TTC549 (cell line): Measurements from ENCODE around the gene TMEM269.
"Not testable (repeated sequence)": the region's sequence is repeated elsewhere in the genome, so short reads cannot be mapped to it uniquely, and the experiment has no call there.

Experiments used
- FAIRE-seq: peaks from 2 replicates; lab custom pipeline; 2012; peaks lifted over from hg19 to GRCh38; lab: Jason Lieb, UNC

The TMEM269 gene

DNA sequence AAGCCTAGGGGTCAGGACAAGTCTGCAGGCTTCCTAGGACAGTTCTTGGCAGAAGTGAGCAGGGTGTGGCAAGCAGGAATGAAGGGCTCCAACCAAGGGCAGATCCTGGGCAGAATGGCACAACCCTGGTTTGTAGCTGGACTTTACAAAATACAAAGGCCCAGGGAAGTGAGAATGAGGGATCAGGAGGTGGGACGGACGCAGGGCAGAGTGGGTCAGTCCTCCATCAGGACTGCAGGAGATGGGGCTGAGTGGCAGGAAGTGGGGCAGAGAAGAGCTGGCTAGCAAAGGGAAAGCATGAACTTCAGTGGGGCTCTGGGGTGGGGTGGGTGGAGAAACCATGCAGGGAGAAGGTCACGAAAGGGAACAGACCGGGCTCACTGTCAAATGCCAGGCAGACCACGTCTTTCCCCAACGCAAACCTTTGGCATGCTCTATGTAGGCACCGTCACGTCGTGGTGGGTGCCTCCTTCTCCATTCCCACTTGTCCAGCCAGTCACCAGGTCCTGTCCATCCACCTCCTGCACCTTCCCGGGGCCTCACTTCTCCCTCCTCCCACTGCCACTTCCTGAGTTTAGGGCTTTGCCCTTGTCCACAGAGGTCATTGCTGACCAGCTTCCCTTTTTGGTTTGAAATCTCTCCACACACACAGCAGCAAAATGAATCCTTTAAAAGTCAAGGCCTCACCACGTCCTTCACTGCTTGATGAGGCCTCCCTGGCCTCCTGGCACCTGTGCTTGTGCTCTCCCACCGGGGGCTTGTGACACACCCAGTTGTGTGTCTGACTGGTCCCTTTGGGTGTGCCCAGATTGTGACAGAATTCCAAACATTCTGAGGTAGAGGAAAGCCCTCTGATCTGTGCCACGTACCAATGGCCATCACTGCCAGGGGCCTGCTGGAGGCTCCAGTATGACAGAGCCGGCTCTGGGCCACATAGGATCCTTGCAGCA lies 36.1 kb upstream of the TMEM269 start:
- FAIRE-seq: no peak

DNA sequence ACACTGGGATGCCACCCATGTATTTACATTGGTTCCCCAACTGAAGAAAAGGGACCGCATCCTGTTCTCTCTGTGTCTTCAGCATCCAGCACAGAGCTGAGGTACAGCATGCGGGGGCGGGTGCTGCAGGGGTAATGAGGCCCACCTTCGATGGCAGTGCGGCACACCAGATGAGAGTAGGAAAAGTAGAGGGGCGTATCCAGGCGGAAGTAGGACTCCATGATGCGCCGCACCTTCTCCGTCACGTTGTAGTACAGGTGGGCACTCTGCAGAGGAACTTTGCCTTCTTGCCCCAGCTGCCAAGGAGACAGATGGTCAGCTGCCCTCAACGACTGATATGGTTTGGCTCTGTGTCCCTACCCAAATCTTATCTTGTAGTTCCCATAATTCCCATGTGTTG lies 34.8 kb upstream of the TMEM269 start:
- FAIRE-seq: no peak

DNA sequence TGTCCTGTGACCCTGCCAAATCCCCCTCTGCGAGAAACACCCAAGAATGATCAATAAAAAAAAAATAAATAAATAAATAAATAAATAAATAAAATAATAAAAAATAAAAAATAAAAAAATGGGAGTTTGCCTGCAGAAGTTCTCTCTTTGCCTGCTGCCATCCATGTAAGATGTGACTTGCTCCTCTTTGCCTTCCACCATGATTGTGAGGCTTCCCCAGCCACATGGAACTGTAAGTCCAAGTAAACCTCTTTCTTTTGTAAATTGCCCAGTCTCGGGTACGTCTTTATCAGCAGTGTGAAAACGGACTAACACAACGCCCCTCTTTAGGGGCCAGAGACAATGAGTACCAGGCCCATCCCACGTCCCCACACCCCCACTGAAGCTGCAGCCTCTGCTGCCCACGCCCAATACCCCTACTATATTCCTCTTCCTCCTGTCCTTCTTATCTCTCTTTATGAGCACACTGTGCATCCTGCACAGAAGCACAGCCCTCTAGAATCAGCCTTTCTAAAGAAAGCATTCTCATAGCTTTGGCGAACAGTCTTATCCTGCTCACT lies 33.2 kb upstream of the TMEM269 start:
- not testable (repeated sequence) for FAIRE-seq

DNA sequence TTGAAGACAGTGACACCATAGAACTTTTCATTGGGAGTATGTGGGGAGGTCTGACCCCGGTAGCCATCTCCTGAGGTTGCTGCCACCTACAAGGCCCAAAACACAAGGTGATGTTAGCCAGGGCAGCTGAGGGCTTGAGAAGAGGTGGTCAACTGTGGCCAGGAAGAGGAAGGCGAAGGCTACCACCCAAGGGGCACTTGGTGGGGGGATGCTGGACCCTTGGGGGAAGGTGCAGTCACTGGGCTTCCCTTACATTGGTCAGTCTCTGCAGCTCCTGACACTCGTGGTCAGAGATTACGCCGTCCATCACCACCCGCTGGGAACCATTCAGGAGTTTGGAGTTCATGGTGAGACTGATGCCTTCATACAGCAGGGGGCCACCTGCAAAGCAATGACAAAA lies 32.5 kb upstream of the TMEM269 start:
- FAIRE-seq: no peak

DNA sequence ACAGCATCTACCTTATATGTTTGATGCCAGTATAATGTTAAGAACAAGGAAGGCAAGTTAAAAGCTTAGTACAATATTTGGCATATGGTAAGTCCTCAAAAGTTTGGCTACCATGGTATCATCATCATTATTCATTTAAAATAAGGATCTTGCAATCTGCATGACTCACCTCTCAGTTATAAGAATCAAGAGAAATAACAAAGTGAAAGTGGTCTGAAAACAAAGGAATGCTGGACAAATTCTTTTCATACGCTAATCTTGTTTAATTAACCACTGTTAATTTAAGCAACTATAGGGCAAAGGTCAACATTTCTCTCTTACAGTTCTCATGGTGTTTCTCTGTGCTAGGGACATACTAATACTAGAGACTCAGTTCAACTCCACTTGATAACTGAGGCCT lies 31.7 kb upstream of the TMEM269 start:
- no peak for FAIRE-seq

DNA sequence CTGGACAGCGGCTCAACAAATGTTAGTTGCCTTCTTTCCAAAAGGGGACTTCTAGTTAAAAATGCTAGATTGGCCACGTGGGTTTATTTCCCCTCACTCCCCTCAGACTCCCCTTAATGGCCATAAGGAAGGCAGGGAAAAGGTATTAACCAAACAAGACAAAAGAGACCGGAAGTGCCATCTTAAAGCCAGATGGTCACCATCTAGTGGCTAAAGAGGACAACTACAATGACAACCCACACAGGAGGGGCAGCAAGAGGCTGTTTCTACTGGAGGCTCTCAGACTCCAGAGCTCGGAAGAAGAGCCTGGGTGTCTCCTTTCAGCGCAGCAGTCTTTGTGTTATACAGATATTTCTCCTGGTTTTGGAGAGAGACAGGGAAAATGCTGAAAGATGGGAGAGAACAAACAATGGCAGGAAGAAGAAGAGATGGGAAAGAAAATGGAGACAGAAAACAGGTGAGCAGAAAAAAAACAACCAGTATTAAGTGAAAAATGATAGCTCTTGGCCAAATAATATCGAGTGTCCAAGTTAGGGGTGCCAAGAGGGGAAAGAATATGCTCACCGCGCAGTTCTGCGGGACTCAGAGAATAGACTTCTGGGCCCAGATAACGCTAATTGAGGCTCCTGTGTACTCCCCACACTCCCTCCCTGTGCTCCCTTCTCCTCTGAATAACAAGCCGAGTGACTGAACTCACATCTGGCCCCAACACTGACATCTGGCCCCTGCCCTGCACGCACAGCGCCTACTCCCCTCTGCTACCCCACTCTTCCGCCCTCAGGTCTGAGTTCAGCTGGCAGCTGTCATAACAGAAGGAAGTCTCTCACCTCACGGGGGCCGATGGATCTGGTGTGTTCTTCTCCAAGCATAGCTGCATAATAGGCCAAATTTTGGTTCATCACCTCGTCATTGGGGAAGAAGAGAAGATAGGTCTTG lies 27.6 kb upstream of the TMEM269 start:
- FAIRE-seq: peak; percentile 56

DNA sequence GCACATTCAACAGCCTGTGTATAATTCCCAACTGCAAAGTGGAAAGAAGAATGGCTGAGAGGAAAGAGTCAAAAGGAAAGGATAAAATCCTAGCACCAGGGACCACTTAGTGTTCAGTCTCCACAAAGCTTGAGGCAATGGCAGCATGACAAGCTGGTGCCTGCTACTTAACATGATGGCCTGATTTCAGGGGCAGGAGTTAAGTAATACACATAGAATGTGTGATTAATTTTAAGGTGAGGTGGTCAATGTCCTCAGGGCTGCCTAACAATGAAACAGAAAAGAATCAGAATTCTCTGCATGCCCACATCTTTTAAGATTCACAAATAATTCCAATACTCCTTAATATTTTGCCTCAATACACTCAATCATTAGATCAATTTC lies 26.9 kb upstream of the TMEM269 start:
- no peak for FAIRE-seq

DNA sequence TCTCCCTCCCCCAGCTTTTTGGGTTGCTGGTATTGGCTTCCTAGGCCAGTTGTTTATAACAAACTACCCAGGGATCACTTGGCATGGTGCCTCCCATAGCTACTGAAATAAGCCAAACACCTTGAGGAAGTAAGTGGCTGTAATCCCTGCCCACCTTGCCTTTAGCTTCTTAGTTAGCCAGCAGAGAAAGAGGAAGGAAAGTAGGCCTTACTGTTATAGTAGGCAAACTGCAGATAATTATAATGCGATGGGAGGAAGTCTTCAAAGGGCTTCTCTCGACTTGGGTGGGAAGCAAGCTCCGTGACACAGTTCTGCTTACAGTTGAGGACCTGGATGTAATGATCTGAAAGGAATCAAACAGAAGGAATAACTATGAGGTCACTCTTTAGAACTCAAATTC lies 26.1 kb upstream of the TMEM269 start:
- no peak for FAIRE-seq

DNA sequence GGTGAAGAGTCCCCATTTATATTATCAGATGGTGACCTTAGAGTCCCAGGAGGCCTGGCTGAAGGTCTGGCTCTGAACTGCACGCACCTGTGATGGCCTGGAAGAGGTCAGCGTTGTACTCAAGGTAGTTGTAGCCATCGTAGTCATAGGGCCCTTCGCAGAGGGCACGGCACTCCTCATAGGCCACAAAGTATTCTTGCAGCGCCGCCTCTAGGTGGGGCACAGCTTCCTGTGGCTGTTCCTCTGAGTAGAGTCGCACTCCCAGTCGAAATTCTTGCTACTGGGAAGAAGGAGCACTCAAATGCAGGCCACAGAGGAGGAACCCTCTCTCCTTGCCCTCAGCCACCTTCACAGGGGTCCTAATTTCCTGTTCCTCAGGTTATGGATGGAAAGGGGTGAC lies 25.7 kb upstream of the TMEM269 start:
- FAIRE-seq: no peak

DNA sequence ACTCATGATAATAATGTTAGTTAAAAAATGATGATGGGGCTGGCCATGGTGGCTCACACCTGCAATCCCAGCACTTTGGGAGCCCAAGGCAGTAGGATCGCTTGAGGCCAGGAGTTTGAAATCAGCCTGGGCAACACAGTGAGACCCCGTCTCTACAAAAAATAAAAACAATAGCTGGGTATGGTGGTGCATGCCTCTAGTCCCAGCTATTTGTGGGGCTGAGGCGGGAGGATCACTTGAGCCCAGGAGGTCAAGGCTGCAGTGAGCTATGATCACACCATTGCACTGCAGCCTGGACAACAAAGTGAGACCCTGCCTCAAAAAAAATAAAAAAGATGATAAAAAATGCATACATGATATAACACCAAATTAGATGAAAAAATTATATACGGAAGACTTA lies 23.2 kb upstream of the TMEM269 start:
- FAIRE-seq: no peak

DNA sequence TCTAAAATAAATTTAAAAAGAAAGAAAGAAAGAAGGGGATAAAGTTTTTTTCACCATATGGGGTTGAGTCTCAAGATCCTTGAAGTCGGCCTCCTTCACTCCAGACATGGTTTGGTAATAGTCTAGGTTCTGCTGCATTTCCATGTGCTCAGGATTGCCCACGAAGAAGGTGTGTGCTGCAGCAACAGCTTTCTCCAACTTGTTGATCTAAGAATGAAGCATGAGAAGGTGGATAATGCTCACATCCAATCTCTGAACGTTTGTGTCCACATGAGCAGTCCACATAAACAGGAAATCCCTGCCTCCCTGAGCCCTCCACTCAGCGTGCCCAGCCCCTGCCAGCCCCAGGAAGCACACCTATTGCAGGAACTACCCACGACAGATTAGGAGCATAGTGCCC lies 22.5 kb upstream of the TMEM269 start:
- FAIRE-seq: no peak

DNA sequence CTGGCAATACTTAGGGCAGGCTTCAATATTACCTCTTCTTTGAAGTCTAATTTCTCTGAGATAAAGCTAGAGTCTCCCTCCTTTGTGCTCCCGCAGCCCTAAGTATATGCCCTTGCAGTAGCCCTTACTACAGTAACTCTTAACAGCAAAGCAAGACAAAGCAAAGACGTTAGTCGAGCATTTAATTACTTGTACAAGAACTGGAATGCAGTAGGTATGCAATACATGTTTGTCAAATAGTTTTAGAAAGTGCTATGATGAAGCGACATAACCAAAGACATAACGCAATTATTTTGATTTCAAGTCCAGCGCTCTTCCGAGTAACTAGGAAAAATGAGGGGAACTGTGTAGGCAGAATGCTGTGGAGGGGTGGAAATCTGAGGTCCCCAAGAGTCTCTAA lies 19.5 kb upstream of the TMEM269 start:
- no peak for FAIRE-seq

DNA sequence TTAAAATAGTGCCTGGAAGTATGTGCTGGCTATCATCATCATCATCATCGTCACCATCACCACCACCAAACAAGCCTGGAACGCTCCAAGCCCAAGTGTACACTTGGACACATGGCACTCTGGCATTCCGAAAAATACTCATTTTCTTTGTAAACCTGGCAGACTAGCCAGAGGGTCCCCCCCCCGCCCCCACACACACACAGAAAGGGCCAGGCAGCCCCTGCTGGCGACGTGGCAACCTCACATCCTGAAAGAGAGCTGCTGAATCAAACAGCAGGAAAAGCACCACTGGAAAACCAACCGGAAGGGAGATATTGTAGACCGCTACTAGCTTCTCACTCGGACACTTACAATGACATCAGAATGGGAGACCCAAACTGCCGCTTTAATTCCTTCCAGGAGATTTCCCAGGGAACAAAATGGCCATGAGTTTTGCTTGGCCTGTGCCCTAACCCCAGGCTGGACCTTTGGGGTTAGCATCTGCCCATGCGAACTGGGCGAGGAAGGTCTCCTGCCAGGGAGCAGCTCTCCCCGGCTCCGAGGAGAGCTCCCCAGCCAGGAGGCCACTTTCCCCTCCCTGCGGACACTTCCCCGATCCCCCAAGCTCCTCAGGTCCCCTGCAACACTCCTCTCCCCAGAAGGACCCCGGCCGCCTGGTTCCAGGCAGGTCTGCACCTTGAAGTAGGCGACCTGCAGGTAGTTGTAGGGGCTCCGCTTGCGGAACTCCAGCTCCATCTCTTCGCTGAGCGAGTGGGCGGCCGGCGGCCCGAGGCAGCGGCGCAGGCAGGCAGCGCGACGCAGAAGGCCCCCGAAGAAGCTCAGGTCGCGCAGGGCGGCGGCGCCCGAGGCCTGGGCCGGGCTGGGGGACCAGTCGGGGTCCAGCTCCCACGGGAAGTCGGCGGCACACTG lies 18.7 kb upstream of the TMEM269 start:
- FAIRE-seq: no peak

DNA sequence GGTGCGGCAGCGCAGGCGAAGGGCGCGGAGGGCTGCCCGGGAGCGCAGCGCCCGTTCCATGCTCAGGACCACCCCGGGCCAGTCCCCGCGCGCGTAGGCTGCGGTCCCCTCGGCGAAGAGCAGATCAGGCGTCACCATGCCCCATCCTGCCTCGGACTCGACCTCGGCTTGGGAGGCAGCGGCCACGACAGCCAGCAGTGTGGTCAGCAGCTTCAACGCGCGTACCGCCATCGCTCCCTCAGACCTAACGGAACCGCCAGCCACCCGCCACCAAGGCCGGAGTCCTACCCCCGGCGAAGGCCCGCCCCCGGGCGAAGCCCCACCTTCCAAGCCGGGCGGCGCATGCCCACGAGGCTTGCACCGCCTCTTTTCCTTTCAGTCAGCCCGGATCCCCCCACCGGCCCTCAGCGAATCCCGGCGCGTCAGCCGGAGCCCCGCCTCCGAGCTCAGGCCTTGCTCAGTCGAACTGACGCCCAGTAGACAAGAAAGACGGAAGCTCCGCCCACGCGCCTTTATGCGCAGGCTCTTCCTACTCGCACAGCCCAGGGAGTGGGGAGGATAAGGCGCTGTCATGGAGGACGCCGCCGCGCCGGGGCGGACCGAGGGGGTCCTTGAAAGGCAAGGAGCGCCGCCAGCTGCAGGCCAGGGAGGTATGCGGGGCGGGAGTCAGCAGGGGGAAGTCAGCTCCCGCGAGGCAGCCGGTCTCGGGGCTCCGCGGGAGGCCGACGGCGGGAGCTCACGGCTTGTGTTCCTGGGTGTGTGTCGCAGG lies 17.9 kb upstream of the TMEM269 start, which contains the start of the genes C1orf50 and P3H1:
Gene C1orf50 (plus strand): TSS at position 509 of the 769 bp plus-strand sequence. CDS start 63 bp downstream, at position 572.
Gene P3H1 (minus strand): TSS at position 288 of the 769 bp plus-strand sequence. CDS start 57 bp downstream, at position 231.
- peak; percentile 77 for FAIRE-seq

DNA sequence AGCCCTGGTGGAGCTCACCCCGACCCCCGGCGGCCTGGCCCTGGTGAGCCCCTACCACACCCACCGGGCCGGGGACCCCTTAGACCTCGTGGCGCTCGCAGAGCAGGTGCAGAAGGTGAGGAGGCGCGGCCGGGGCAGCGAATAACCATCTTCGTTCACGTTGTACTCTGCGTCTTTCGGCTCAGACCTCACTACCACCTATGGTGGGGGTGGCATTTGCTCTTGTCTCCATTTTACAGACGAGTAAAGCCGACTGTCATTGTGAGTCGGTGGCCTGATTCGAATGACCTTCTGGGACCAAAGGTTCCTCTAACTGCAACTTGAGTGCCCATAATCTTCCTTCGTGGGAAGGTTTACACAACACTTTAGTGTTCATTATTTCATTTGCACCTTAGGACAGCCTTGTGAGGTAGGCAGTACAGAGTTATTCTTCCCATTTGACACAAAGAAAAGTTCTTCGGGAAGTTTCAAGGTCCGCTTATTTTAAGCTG lies 17.2 kb upstream of the TMEM269 start:
- no peak for FAIRE-seq

DNA sequence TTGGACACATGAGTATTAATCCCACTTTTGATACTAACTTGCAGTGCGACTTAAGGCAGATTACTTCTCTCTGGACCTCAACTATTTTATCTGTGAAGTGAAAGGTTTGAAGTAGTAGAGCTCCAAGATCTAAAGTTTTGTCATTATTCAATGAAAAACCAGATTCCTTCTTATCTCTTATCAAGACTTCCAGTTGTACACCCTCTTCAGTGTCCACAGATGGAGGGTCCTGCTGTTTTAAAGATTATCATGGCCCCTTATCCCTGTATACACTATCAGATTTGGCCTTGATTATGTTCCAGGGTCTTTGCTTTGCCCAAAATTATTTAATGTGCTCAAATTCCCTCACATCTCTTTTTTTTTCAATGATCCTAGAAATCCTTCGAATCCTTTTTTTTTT lies 16.6 kb upstream of the TMEM269 start:
- FAIRE-seq: no peak

DNA sequence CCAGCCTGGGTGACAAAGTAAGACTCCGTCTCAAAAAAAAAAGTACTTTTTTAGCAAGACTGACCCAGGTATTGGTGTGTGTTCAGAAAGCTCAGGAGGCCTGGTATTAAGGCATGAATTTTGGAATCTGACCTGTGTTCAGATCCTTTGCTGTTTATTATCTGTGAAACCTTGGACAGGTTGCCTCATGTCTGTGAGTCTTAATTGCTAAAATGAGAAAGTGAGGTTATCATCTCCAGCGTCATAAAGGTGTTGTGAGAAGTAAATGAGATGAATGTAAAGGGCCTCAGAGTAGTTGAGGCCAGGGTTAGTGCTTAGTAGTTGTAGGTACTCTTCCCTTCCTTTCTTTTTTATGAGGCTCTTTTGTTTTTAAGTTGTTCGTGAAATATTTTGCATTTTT lies 15.0 kb upstream of the TMEM269 start:
- FAIRE-seq: no peak

DNA sequence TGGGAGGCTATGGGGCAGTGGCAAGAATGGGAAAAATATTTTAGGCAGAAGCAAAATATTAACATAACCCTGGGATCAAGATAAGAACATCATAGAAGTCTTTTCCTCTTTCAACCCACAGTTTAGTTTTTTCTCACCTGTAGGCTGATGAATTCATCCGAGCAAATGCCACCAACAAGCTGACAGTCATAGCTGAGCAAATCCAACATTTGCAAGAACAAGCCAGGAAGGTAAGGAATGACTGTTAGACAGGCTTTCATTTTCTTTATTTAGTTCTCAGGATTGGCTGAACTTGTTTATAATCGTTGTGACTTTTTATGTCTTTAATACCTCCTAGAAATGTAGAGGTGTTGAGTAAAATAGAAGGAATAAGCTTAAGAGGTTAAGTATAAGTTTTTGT lies 11.4 kb upstream of the TMEM269 start:
- no peak for FAIRE-seq

DNA sequence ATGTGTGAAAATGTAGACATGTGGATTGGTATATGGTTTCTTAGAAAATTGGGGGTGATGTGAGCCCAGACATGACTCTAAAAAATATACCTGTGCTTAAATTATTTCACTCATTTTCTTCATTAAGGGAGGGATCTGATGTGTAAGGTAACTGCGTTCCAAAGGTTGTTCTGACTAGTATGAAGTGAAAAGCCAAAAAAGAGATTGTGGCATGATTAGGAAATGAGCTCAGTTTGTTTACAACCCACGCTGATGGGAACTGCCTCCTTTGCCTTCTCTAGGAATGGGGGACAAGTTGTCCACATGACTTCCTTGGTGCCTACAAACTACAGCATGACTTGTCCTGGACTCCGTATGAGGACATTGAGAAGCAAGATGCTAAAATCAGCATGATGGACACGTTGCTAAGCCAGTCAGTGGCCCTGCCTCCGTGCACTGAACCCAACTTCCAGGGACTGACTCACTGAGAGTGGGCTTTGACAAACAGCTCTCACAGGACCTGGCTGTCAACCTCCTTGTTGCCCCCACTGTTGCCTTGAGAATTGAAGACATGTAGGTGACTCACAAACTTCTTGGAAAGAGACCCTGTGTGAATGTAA lies 9.8 kb upstream of the TMEM269 start:
- no peak for FAIRE-seq

DNA sequence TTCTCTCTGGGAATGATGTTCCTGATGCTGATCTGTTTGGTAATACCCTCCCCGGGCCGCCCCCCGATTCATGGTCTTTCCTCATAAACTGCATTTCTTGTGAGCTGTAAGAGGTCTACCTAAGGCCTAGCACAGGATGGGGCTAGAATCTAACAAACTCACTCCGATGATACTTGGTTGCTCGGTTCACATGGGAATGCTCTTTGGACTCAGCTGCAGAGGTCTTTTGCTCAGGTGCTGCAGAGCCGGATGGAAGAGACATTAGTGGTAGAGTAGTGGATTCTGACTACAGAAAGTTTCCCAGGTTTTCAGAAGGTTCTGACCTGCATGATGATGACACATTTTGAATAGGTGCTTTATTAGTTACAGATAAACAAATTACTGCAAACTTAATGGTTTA lies 8.3 kb upstream of the TMEM269 start:
- no peak for FAIRE-seq
